Epithelial cell of esophagus (primary cell): ENCODE data around the gene ZNF101.

ENCODE experiments used
- DNase-seq: peaks from one replicate; pipeline ENCODE4 v3.0.0; 2010; ENCODE audit warnings: low read depth
- H3K4me3 ChIP-seq: 2 replicates; pipeline ENCODE4 v1.5.1; 2011; ENCODE audit warnings: mild to moderate bottlenecking, low read length, control low read depth
- TF ChIP-seq, protein P1 (sequence below): IDR thresholded peaks from 2 replicates; pipeline ENCODE4 v1.5.1; 2011; ENCODE audit warnings: low read depth, mild to moderate bottlenecking, low read length, control low read depth, inconsistent platforms; ENCODE audit not compliant: insufficient read depth; ENCODE audit errors: missing control alignments

ZNF101 gene

DNA sequence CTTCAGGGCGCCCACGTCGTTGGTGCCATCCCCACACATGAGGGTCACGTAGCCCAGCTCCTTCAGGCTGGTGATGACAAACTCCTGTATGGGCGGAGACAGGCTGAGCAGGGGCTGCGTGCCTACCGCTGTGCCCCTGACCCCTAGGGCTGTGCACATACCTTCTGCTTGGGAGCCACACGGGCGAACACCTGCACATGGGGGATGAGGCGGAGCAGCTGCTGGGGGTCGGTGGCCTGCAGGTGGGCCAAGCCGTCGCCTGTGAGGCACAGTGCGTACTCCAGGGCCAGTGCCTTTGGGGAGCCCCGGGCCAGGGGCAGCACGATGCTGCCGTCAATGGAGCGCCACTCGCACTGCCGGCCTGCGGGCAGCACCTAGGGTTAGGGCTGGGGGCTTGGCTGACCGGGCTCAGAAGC is 19.1 kb upstream of the ZNF101 start:
- DNase-seq = no peak
- H3K4me3 ChIP-seq = no peak overlapping the region
- TF ChIP-seq, protein P1, sequence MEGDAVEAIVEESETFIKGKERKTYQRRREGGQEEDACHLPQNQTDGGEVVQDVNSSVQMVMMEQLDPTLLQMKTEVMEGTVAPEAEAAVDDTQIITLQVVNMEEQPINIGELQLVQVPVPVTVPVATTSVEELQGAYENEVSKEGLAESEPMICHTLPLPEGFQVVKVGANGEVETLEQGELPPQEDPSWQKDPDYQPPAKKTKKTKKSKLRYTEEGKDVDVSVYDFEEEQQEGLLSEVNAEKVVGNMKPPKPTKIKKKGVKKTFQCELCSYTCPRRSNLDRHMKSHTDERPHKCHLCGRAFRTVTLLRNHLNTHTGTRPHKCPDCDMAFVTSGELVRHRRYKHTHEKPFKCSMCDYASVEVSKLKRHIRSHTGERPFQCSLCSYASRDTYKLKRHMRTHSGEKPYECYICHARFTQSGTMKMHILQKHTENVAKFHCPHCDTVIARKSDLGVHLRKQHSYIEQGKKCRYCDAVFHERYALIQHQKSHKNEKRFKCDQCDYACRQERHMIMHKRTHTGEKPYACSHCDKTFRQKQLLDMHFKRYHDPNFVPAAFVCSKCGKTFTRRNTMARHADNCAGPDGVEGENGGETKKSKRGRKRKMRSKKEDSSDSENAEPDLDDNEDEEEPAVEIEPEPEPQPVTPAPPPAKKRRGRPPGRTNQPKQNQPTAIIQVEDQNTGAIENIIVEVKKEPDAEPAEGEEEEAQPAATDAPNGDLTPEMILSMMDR = no peak

DNA sequence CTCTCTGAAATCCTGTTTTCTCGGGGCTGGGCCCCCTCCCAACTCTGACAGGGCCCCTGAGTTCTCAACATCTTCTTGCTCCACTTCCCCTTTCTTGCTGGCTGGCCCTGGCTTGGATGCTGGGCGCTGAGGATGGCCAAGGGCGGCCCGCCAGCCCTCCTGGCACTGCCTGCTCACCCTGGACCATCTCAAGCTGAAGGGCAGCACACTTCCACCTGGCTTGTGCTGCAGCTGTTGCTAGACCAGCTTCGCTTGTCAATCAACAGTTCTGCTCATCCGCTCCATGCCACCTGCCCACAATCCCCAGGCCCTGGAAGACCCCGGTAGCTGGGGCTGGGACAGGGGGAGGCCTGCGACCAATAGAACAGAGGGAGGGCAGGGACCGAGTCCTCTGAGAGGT is 18.3 kb upstream of the ZNF101 start:
- no peak for DNase-seq
- H3K4me3 ChIP-seq = no peak overlapping the region
- TF ChIP-seq, protein P1 = no peak

DNA sequence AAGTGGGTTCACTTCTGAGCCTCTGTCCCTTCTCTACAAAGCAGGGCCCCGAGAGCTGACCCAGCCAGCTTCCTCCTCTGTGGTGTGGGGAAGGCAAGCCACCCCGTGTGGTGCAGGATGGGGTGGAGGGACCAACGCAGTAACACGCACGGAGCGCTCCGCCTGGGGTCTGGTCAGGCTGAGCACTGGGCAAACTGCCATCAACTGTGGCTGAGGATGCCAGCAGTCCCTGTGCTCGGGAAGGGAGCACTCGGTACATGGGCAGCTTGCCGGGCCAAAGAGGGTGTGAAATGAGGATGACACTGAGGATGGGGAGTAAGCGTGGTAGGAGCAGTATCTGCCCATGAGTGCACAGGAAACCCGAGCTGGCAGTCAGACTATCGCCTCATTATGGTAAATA is 17.6 kb upstream of the ZNF101 start:
- DNase-seq = no peak
- TF ChIP-seq, protein P1 = no peak
- H3K4me3 ChIP-seq = no peak overlapping the region

DNA sequence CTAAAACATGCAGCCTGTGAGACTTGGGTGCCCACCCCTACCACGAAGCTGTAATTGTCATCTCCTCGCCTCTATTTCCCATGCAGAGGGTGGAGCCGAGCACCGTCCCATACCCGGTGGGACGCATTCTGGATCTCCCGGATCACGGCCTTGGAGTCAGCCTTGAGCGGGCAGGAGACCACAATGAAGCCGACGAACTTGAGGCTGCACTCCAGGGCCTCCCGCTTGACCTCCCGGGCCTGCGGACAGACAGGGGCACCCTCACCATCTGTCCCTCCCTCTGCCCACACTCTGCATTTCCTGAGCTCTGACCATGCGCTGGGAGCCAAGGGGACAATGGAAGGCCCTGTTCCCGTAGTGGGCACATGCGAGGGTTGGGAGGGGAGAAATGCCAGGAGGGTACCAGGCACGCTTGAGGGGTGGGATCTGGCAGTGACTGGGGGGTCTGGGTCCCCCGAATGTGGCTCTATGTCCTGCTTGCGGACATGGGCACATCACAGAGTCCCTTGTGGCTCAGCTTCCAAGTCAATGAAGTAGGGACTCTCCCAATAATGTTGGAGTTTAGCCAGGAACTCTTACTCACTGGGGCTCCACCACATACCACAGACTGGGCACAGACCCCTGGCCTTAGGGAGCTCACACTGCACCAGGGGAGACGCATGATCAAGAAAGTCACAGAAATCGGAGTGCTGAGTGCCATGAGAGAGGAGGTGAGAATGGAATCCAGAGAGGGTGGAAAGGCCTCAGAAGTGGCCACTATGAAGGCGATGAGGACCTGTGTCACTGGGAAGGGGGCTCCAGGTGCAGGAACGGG is 15.9 kb upstream of the ZNF101 start:
- TF ChIP-seq, protein P1 = no peak
- DNase-seq = no peak
- H3K4me3 ChIP-seq = no peak overlapping the region

DNA sequence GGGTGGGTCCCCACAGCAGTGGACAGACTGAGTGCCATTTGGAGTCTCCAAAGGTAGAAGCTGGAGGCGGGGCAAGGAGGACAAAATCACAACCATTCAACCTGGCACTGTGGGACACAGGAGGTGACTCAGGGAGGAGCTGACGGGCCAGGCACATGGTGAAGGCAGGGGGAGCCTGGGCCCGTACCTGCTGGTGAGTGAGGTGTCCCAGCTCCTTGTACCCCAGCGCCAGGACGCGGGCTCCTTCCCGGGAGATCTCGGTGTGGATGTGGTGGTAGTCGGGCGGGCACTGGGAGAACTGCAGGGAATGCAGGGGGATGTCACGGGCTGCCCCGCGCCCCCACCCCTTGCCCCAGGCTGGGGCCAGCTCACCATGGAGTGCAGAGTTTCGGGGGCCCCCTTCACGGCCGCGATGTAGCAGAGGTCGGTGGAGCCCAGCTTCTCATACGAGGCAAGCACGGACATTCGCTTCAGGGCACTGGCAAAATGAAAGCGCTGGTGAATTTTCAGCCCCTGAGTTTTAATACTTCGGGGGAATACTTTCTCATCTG is 15.0 kb upstream of the ZNF101 start:
- H3K4me3 ChIP-seq = no peak overlapping the region
- no peak for DNase-seq
- TF ChIP-seq, protein P1 = no peak

DNA sequence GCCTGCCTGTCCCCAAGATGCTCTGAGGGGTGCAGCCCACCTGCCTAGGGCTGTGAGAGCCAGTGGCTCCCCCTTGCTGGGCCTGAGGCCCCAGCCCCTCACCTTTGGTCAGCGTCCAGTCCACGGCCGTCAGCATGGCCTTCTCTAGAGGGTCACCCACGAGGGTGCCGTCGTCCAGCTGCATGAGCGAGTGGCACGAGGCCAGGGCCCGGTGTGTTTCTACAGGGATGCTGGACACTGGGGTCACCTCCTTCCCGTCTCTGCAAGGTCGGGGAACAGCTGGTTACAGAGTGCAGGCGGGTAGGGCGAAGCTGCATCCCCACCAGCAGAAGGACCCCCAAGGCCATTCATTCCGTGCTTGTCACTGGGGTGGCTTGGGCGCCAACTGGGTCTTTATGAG is 14.2 kb upstream of the ZNF101 start:
- no peak for DNase-seq
- TF ChIP-seq, protein P1 = no peak
- no peak overlapping the region for H3K4me3 ChIP-seq
